Stimulated activated naive CD8-positive, alpha-beta T cell treated with anti-CD3 and anti-CD28 coated beads, Interleukin-15, Interleukin-2, amounts not matched to agents 100 ng/mL and 50 ng/mL, for 24 hours (primary cell): ENCODE results near the gene SLC45A3.
"Not testable (repeated sequence)": the region's sequence is repeated elsewhere in the genome, so short reads cannot be mapped to it uniquely, and the experiment has no call there.

Experiments used
- H3K27ac Mint-ChIP-seq: one replicate; pipeline ENCODE4 v1.8.0; 2021; ENCODE audit warnings: mild to moderate bottlenecking, mixed read lengths
- H3K27me3 Mint-ChIP-seq: one replicate; pipeline ENCODE4 v1.8.0; 2021; ENCODE audit warnings: mixed read lengths
- H3K36me3 Mint-ChIP-seq: one replicate; pipeline ENCODE4 v1.8.0; 2021; ENCODE audit warnings: low read depth, mixed read lengths
- H3K4me1 Mint-ChIP-seq: one replicate; pipeline ENCODE4 v1.8.0; 2021; ENCODE audit warnings: low read depth, mixed read lengths
- H3K4me3 Mint-ChIP-seq: one replicate; pipeline ENCODE4 v1.8.0; 2021; ENCODE audit warnings: mild to moderate bottlenecking, mixed read lengths
- H3K9me3 Mint-ChIP-seq: one replicate; pipeline ENCODE4 v1.8.0; 2021; ENCODE audit warnings: mixed read lengths

The SLC45A3 gene

GRCh38 chr1:205642679-205643307 is 37.5 kb downstream of the SLC45A3 start:
- Mint-ChIP-seq H3K36me3 (no peaks in the 10 kb centered on the region), H3K9me3 (no peaks in the 10 kb centered on the region), H3K27ac (no peak overlapping the region), H3K4me3 (no peak overlapping the region), H3K27me3 (peaks cover 6% of the 10 kb centered on the region), H3K4me1 (no peaks in the 10 kb centered on the region)

- H3K4me3 Mint-ChIP-seq = no peak overlapping the region
Measured at GRCh38 chr1:205639567-205639966, 40.7 kb downstream of the SLC45A3 start.

GRCh38 chr1:205637854-205638468 is 42.3 kb downstream of the SLC45A3 start:
- H3K36me3 Mint-ChIP-seq = no peaks in the 10 kb centered on the region
- no peaks in the 10 kb centered on the region for H3K9me3 Mint-ChIP-seq
- peaks cover 6% of the 10 kb centered on the region for H3K27me3 Mint-ChIP-seq
- peaks cover 3% of the 10 kb centered on the region for H3K4me1 Mint-ChIP-seq
- H3K4me3 Mint-ChIP-seq = no peak overlapping the region
- no peak overlapping the region for H3K27ac Mint-ChIP-seq

More at GRCh38 chr1:205639567-205639966, 40.7 kb downstream of the SLC45A3 start:
- Mint-ChIP-seq H3K36me3 (no peaks in the 10 kb centered on the region), H3K9me3 (no peaks in the 10 kb centered on the region), H3K27me3 (peaks cover 6% of the 10 kb centered on the region), H3K27ac (no peak overlapping the region), H3K4me1 (no peaks in the 10 kb centered on the region)

GRCh38 chr1:205636732-205637131 is 43.6 kb downstream of the SLC45A3 start:
- H3K9me3 Mint-ChIP-seq = no peaks in the 10 kb centered on the region
- H3K4me3 Mint-ChIP-seq = no peak overlapping the region
- H3K36me3 Mint-ChIP-seq = no peaks in the 10 kb centered on the region
- no peak overlapping the region for H3K27ac Mint-ChIP-seq
- peaks cover 10% of the 10 kb centered on the region for H3K4me1 Mint-ChIP-seq
- peaks cover 6% of the 10 kb centered on the region for H3K27me3 Mint-ChIP-seq

- H3K4me1 Mint-ChIP-seq = peaks cover 10% of the 10 kb centered on the region
- H3K27me3 Mint-ChIP-seq, H3K4me3 Mint-ChIP-seq, H3K27ac Mint-ChIP-seq, H3K36me3 Mint-ChIP-seq, H3K9me3 Mint-ChIP-seq: not testable (repeated sequence)
Measured at GRCh38 chr1:205636138-205636530, 44.2 kb downstream of the SLC45A3 start.

- Mint-ChIP-seq H3K36me3 (peaks cover 2% of the 10 kb centered on the region), H3K9me3 (no peaks in the 10 kb centered on the region), H3K4me3 (no peak overlapping the region), H3K27me3 (peaks cover 1% of the 10 kb centered on the region), H3K4me1 (peaks cover 28% of the 10 kb centered on the region), H3K27ac (no peak overlapping the region)
Measured at GRCh38 chr1:205633421-205633976, 46.8 kb downstream of the SLC45A3 start.

GRCh38 chr1:205632669-205633169 is 47.6 kb downstream of the SLC45A3 start:
- H3K4me3 Mint-ChIP-seq = peak overlapping the region; percentile 84
- H3K27me3 Mint-ChIP-seq = no peaks in the 10 kb centered on the region
- H3K4me1 Mint-ChIP-seq = peaks cover 35% of the 10 kb centered on the region
- H3K36me3 Mint-ChIP-seq = peaks cover 9% of the 10 kb centered on the region
- peak overlapping the region; percentile 79 for H3K27ac Mint-ChIP-seq
- H3K9me3 Mint-ChIP-seq = no peaks in the 10 kb centered on the region

- Mint-ChIP-seq H3K36me3 (peaks cover 12% of the 10 kb centered on the region), H3K27me3 (no peaks in the 10 kb centered on the region), H3K4me1 (peaks cover 42% of the 10 kb centered on the region), H3K27ac (peak within 1 kb of the TSS; percentile 87), H3K9me3 (no peaks in the 10 kb centered on the region), H3K4me3 (peak within 1 kb of the TSS; percentile 87)
Measured at GRCh38 chr1:205631768-205632668, 48.3 kb downstream of the SLC45A3 start, which contains the start of gene ELK4. TSS of gene ELK4 (minus strand) at chr1:205632011. CDS start at chr1:205623882, 8,129 bp downstream.

- Mint-ChIP-seq H3K27me3 (no peaks in the 10 kb centered on the region), H3K9me3 (no peaks in the 10 kb centered on the region), H3K4me1 (peaks cover 51% of the 10 kb centered on the region), H3K27ac (peak overlapping the region; percentile 87), H3K36me3 (peaks cover 19% of the 10 kb centered on the region), H3K4me3 (peak overlapping the region; percentile 87)
Measured at GRCh38 chr1:205631010-205631767, 49.1 kb downstream of the SLC45A3 start.

- Mint-ChIP-seq H3K4me1 (peaks cover 56% of the 10 kb centered on the region), H3K27me3 (no peaks in the 10 kb centered on the region), H3K9me3 (no peaks in the 10 kb centered on the region), H3K36me3 (peaks cover 25% of the 10 kb centered on the region), H3K27ac (peak overlapping the region; percentile 87), H3K4me3 (peak overlapping the region; percentile 87)
Measured at GRCh38 chr1:205630651-205631009, 49.7 kb downstream of the SLC45A3 start.

GRCh38 chr1:205630241-205630640 is 50.1 kb downstream of the SLC45A3 start:
- H3K4me1 Mint-ChIP-seq = peaks cover 60% of the 10 kb centered on the region
- no peaks in the 10 kb centered on the region for H3K9me3 Mint-ChIP-seq
- peak overlapping the region; percentile 87 for H3K27ac Mint-ChIP-seq
- no peaks in the 10 kb centered on the region for H3K27me3 Mint-ChIP-seq
- H3K36me3 Mint-ChIP-seq = peaks cover 26% of the 10 kb centered on the region
- H3K4me3 Mint-ChIP-seq = peak overlapping the region; percentile 87

GRCh38 chr1:205629751-205630150 is 50.6 kb downstream of the SLC45A3 start:
- Mint-ChIP-seq H3K4me3 (peak overlapping the region; percentile 87), H3K27me3 (no peaks in the 10 kb centered on the region), H3K27ac (peak overlapping the region; percentile 87), H3K36me3 (peaks cover 31% of the 10 kb centered on the region), H3K4me1 (peaks cover 65% of the 10 kb centered on the region), H3K9me3 (no peaks in the 10 kb centered on the region)

- Mint-ChIP-seq H3K4me1 (peaks cover 69% of the 10 kb centered on the region), H3K9me3 (no peaks in the 10 kb centered on the region), H3K27me3 (no peaks in the 10 kb centered on the region), H3K36me3 (peaks cover 46% of the 10 kb centered on the region), H3K4me3 (peak overlapping the region; percentile 47), H3K27ac (peak overlapping the region; percentile 76)
Measured at GRCh38 chr1:205627956-205628355, 52.4 kb downstream of the SLC45A3 start.

- no peaks in the 10 kb centered on the region for H3K27me3 Mint-ChIP-seq
- H3K4me3 Mint-ChIP-seq = peak overlapping the region; percentile 30
- H3K27ac Mint-ChIP-seq = peak overlapping the region; percentile 65
- H3K9me3 Mint-ChIP-seq = no peaks in the 10 kb centered on the region
- H3K36me3 Mint-ChIP-seq = peaks cover 56% of the 10 kb centered on the region
- peaks cover 61% of the 10 kb centered on the region for H3K4me1 Mint-ChIP-seq
Measured at GRCh38 chr1:205626216-205626615, 54.1 kb downstream of the SLC45A3 start.
